Gastroesophageal sphincter (tissue), 4 donors: Measurements from ENCODE around the gene RHBDD1. TPM values are rescaled to one million over a fixed set of nuclear protein-coding genes. Genes with fewer than 3 reads are reported as not detected.

ENCODE experiments used
- ATAC-seq: fragments of 150-250 bp; one replicate; pipeline ENCODE4 v1.9.1; 2016; ENCODE audit warnings: mild to moderate bottlenecking, moderate library complexity
- H3K27ac ChIP-seq, 4 donors: fragments of 200-600 bp; sonication (generic) in 3 of 4; 1 replicate in 3 of 4; 2 replicates in 1 of 4; pipeline ENCODE4 v1.5.1; 2016 to 2019
- H3K27me3 ChIP-seq: fragments of 200-600 bp; sonication (generic); one replicate; pipeline ENCODE4 v1.5.1; 2019
- H3K36me3 ChIP-seq, 2 donors: fragments of 200-600 bp; sonication (generic); one replicate each; pipeline ENCODE4 v1.5.1; 2019; ENCODE audit warnings: control low read depth in 1 of 2
- H3K4me1 ChIP-seq, 3 donors: fragments of 200-600 bp; sonication (generic); 1 replicate in 2 of 3; 2 replicates in 1 of 3; pipeline ENCODE4 v1.5.1; 2016 to 2019; ENCODE audit warnings: control low read depth in 2 of 3
- H3K4me3 ChIP-seq, 2 donors: fragments of 200-600 bp; sonication (generic); one replicate each; pipeline ENCODE4 v1.5.1; 2019; ENCODE audit warnings: mild to moderate bottlenecking in 1 of 2, moderate library complexity in 1 of 2
- H3K9me3 ChIP-seq, 3 donors: fragments of 200-600 bp; sonication (generic); one replicate each; pipeline ENCODE4 v1.5.1; 2017 to 2019; ENCODE audit warnings: control low read depth in 2 of 3
- CTCF ChIP-seq, 4 experiments: fragments of 200-600 bp in 2 of 4; fragments of 450-650 bp in 2 of 4; sonication (generic) in 1 of 4; IDR thresholded peaks; one replicate each; pipeline ENCODE4 v1.5.1; 2017 to 2019; ENCODE audit warnings: antibody characterized with exemption in 4 of 4, mild to moderate bottlenecking in 2 of 4, moderate library complexity in 2 of 4
- EP300 ChIP-seq: sonication (generic); formaldehyde crosslinking; IDR thresholded peaks from one replicate; pipeline ENCODE4 v1.6.1; 2017; ENCODE audit warnings: antibody characterized with exemption, mild to moderate bottlenecking
- POLR2A ChIP-seq, 2 donors: fragments of 450-650 bp; IDR thresholded peaks; one replicate each; pipeline ENCODE4 v1.6.1; 2017; ENCODE audit warnings: antibody characterized with exemption in 2 of 2, mild to moderate bottlenecking in 2 of 2, moderate library complexity in 1 of 2
- POLR2AphosphoS5 ChIP-seq: sonication (generic); formaldehyde crosslinking; IDR thresholded peaks from one replicate; pipeline ENCODE4 v1.6.1; 2017; ENCODE audit warnings: antibody characterized with exemption
- WGBS, 2 donors: methylation state at CpG; one replicate each; pipeline ENCODE4 v1.1.5; 2018; ENCODE audit warnings: low coverage in 1 of 2; 5-methylcytosine and 5-hydroxymethylcytosine counted together
- total RNA-seq, 4 donors: library from RNA; depleted of rRNA; stranded (reverse); fragments of >200 nt; gene quantifications; one replicate each; pipeline ENCODE4 v1.1.0, GENCODE V29; 2016

The RHBDD1 gene
- total RNA-seq, 4 donors from 2014 or later, result 22.2 to 35.2 (median 24.7) TPM

- H3K4me3 ChIP-seq, result peak overlapping the region in 1 of 2 donors; percentile 89
- H3K27ac ChIP-seq, result peak overlapping the region in 3 of 4 donors; percentile 94 to 95 (median 95)
- peaks cover 0 to 8% of the 10 kb centered on the region in 2 donors for H3K36me3 ChIP-seq
- no peaks in the 10 kb centered on the region for H3K9me3 ChIP-seq
- peaks cover 0 to 82% (median 30%) of the 10 kb centered on the region in 3 donors for H3K4me1 ChIP-seq
- no peak for ATAC-seq
- WGBS, 2 donors, result no CpG with 5 or more reads among the region's 17 CpGs
- TF ChIP-seq POLR2A (IDR thresholded peaks at IDR 0.05) (no peak), CTCF (IDR thresholded peaks at IDR 0.05) (peak in 3 of 4 experiments; percentile 18 to 73 (median 25))
- H3K27me3 ChIP-seq, result no peaks in the 10 kb centered on the region
Measured at GRCh38 chr2:226796840-226797288, 39.0 kb upstream of the RHBDD1 start.

GRCh38 chr2:226797289-226797988 is 38.4 kb upstream of the RHBDD1 start:
- H3K9me3 ChIP-seq, result no peaks in the 10 kb centered on the region
- ATAC-seq, result no peak
- H3K4me3 ChIP-seq, result peak overlapping the region in 1 of 2 donors; percentile 89
- 96 to 97% methylated on average over 6 to 24 of the region's 50 CpGs for WGBS, 2 donors
- peaks cover 0 to 82% (median 30%) of the 10 kb centered on the region in 3 donors for H3K4me1 ChIP-seq
- no peaks in the 10 kb centered on the region for H3K27me3 ChIP-seq
- peaks cover 0 to 8% of the 10 kb centered on the region in 2 donors for H3K36me3 ChIP-seq
- TF ChIP-seq POLR2AphosphoS5 (no peak), EP300 (no peak), CTCF (IDR thresholded peaks at IDR 0.05) (no peak), POLR2A (IDR thresholded peaks at IDR 0.05) (no peak)
- peak overlapping the region in 3 of 4 donors; percentile 94 to 95 (median 95) for H3K27ac ChIP-seq

- Histone ChIP-seq H3K27ac (peak overlapping the region in 3 of 4 donors; percentile 94 to 95 (median 95)), H3K4me3 (peak overlapping the region; percentile 85 to 89), H3K4me1 (peaks cover 0 to 79% (median 30%) of the 10 kb centered on the region in 3 donors), H3K9me3 (no peaks in the 10 kb centered on the region), H3K27me3 (no peaks in the 10 kb centered on the region), H3K36me3 (peaks cover 0 to 8% of the 10 kb centered on the region in 2 donors)
- no CpG with 5 or more reads among the region's 23 CpGs for WGBS, 2 donors
- no peak for ATAC-seq
- TF ChIP-seq POLR2AphosphoS5, result no peak
- no peak for TF ChIP-seq CTCF (IDR thresholded peaks at IDR 0.05)
- TF ChIP-seq EP300, result no peak
- TF ChIP-seq POLR2A (IDR thresholded peaks at IDR 0.05), result no peak
Measured at GRCh38 chr2:226797989-226798421, 37.8 kb upstream of the RHBDD1 start.

- Histone ChIP-seq H3K4me3 (peak overlapping the region; percentile 85 to 89), H3K27ac (peak overlapping the region; percentile 94 to 97 (median 95)), H3K36me3 (peaks cover 0 to 8% of the 10 kb centered on the region in 2 donors), H3K4me1 (peaks cover 0 to 75% (median 30%) of the 10 kb centered on the region in 3 donors), H3K9me3 (no peaks in the 10 kb centered on the region), H3K27me3 (no peaks in the 10 kb centered on the region)
- no peak for ATAC-seq
- peak in 1 of 4 experiments; percentile 39 for TF ChIP-seq CTCF (IDR thresholded peaks at IDR 0.05)
- no peak for TF ChIP-seq POLR2AphosphoS5
- WGBS, 2 donors, result no CpG with 5 or more reads among the region's 80 CpGs
Measured at GRCh38 chr2:226798422-226799210, 37.2 kb upstream of the RHBDD1 start.
